ENCODE measurements around the gene NKAP.
"Not testable (repeated sequence)": the region's sequence is repeated elsewhere in the genome, so short reads cannot be mapped to it uniquely, and the experiment has no call there.

NKAP gene

DNA sequence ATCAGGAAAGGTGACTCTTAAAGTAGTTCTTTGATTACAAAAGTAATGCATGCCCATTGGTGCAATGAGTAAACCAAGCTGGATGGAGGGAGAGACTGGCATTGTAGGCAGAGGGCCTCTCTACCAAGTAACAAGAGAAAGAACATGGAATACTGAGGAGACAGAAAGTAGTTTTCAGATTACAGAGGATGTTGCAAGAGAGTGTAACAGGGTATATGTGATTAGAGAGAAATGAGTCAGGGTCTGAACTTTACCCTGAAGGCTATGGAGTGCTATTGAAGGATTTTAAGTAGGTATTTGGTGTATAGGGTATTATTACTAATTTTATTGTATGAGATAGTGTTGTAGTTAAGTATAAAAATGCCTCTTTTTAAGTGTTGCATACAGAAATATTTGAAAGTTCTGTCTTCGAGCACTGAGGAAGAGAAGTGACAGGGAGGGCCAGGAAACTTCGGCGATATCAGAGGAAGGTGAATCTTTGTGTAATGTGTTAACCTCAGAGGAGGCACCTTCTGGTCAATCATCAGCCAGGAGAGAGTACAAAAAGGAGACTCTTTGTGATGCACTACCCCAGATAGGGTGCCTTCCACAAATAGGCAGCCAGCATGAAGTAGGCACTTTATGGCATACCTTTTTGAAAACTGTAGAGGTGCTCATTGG, 8.2 kb downstream of the NKAP start:
- no peak for DNase-seq

GRCh38 chrX:119922391-119922790, 21.2 kb downstream of the NKAP start:
- DNase-seq: not testable (repeated sequence)

- DNase-seq: no peak
Observed at GRCh38 chrX:119919835-119920585, 23.5 kb downstream of the NKAP start.

DNA sequence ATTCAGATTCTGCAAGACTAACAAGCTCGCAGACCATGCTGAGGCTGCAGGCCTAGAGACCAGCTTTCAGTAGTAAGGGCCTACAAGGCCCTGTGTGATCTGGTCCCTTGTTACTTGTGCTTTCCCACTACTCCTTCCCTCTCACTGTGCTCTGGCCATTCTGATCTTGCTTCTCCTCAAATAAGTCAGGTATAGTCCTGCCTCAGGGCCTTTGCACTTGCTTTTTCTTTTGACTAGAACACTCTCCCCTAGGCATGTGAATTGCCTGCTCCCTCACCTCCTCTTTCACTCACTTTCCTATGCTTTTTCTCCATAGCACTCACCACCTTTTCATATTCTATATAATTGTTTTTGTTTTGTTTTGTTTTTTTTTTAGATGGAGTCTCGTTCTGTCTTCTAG, 25.7 kb downstream of the NKAP start:
- no peak for DNase-seq

- no peak for DNase-seq
Observed at GRCh38 chrX:119916310-119916709, 27.2 kb downstream of the NKAP start.

DNA sequence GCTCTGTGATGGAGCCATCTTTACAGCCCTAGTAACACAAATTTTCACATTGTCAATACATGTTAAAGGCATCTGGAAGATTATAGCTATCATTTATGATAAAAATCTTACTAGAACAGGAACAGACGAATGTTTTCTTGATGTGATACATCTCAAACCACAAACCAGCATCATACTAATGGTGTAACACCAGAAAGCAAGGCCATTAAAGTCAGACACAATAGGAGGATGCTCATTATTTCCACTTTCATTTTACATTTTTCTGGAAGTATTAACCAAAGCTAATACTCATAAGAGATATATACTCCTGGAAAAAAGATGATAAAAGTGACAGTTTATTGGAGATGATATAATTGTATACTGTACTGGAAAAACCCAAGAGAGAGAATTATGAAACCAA, 42.6 kb downstream of the NKAP start:
- no peak for DNase-seq

GRCh38 chrX:119899125-119899524, 44.4 kb downstream of the NKAP start:
- no peak for DNase-seq

- DNase-seq: no peak
Observed at GRCh38 chrX:119895843-119896326, 47.7 kb downstream of the NKAP start, which contains the start of gene AKAP14. AKAP14 (plus strand) TSS chrX:119895893; CDS start chrX:119903224, 7,331 bp downstream.

GRCh38 chrX:119891961-119892692, 51.4 kb downstream of the NKAP start:
- not testable (repeated sequence) for DNase-seq

DNA sequence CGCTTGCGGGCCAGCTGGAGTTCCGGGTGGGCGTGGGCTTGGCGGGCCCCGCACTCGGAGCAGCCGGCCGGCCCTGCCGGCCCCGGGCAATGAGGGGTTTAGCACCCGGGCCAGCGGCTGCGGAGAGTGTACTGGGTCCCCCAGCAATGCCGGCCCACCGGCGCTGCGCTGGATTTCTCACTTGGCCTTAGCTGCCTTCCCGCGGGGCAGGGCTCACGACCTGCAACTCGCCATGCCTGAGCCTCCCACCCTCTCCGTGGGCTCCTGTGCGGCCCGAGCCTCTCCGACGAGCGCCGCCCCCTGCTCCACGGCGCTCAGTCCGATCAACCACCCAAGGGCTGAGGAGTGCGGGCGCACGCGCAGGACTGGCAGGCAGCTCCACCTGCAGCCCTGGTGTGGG, 52.9 kb downstream of the NKAP start:
- DNase-seq: not testable (repeated sequence)

- DNase-seq: no peak
Observed at GRCh38 chrX:119887721-119888425, 55.7 kb downstream of the NKAP start.

DNA sequence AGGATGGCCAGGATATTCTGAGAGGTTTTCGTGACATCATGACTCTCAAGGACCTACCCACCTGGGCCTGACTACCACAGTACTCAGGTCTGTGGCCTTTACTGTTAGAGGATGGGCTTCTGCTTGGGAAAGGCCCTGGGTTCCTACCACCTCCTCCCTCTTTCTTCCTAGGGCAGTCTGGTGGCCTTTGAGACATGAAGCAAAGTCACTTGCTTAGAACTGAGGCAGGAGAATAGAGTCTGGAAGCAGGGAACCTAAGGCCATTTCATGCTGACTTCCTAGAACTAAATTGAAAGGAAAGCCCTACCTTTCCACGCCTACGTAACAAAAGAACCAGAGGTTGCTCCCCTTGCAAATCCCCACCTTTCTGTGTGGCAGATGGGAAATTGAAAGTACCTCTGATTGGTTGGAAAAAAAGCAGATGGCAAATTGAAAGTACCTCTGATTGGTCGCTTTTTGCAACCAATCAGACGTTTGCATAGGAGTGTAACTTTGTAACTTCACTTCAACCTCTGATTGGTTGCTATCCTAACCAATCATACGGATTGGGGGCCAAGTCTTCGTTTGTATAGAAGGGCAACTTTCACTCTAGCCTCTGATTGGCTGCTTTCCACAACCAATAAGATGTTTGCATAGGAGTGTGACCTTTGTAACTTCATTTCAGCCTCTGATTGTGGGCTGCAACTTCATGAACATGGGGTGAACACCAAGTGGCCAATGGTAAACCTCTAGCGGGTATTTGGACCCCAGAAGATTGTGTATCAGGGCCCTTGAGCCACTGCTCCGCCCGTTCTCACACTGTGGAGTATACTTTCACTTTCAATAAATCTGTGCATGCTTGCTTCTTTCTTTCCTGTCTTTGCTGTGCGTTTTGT, 57.8 kb downstream of the NKAP start:
- DNase-seq: no peak

DNA sequence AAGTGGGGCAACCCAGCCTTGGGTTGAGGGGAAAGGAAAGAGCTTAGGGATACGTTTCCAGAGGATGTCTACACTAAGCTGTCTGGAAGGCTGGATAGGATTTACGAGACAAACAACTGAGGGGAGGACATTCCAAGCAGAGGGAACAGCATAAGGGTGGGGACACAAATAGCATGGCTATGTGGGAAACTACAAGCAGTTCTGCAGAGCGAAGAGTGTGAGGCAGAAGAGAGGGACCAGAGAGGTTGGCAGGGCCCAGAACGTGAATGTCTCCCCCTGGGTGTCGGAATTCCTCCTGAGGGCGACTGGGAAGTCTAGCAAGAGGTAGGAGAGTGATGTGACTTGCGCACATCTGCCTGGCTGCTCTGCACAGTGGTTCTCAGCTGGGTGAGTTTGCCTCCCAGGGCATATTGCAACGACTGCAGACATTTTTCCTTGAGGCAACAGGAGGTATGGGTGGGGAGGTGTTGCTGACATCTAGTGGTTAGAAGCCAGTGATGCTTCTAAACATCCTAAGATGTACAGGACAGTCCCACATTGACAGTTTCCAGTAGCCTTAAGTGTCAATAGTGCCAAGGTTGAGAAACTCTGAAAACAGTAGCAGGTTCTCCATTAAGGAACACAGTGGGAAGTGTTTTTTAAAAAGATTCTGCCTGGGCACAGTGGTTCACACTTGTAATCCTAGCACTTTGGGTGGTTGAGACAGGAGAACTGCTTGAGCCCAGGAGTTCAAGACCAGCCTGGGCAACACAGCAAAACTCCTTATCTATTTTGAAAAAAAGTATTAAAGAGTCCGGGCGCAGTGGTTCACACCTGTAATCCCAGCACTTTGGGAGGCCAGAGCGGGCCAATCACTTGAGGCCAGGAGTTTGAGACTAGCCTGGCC, 62.8 kb downstream of the NKAP start:
- peak; percentile 44 for DNase-seq

GRCh38 chrX:119880076-119880475, 63.5 kb downstream of the NKAP start:
- no peak for DNase-seq

GRCh38 chrX:119878740-119879139, 64.8 kb downstream of the NKAP start:
- no peak for DNase-seq

DNA sequence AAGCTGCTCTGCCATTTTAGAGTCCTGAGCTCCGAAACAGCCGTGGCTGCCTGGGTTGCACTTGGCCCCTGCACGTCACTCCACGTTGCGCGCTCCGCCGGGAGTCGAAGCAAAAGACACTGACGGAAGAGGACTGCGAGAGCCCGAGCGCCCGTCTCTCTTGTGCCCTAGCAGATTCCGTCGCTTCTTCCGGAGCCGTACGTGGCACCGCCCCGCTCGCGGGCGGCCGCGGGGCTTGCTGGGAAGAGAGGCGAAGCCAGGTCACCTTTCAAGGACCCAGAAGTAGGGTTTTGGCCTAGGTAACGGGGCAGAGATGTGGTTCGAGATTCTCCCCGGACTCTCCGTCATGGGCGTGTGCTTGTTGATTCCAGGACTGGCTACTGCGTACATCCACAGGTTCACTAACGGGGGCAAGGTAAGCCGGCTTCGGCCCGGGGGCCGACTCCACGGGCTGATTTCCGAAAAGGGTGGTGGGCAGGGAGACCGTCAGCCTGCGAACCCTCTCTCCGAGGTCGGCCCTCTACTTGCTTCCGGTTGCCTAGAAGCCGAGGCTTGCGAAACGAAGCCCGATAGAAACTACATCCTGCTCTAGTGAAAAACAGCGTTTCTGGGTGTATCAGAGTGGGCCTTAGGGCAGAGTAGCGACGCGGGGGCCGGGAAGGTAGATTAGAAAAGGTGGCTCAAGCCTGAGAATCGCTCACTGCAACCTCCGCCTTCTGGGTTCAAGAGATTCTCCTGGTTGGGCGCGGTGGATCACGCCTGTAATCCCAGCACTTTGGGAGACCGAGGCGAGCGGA, 71.8 kb downstream of the NKAP start, which contains the start of the genes NDUFA1 and RNF113A:
Gene NDUFA1, plus strand, starts transcription at position 234 of the 797 bp plus-strand sequence. Its CDS starts 80 bp downstream, at position 314.
Gene RNF113A, minus strand, starts transcription at position 135 of the 797 bp plus-strand sequence. Its CDS starts 120 bp downstream, at position 15.
- peak; percentile 72 for DNase-seq

GRCh38 chrX:119871245-119871598, 72.3 kb downstream of the NKAP start:
- DNase-seq: no peak
